Activated CD4-positive, alpha-beta T cell treated with anti-CD3 and anti-CD28 coated beads for 24 hours (primary cell): ENCODE data around the gene CELF1.

Source experiments
- DNase-seq, 2 donors: peaks; one replicate each; pipeline ENCODE4 v3.0.0-alpha.2; 2020; ENCODE audit warnings: low read depth in 2 of 2

Gene CELF1

DNA sequence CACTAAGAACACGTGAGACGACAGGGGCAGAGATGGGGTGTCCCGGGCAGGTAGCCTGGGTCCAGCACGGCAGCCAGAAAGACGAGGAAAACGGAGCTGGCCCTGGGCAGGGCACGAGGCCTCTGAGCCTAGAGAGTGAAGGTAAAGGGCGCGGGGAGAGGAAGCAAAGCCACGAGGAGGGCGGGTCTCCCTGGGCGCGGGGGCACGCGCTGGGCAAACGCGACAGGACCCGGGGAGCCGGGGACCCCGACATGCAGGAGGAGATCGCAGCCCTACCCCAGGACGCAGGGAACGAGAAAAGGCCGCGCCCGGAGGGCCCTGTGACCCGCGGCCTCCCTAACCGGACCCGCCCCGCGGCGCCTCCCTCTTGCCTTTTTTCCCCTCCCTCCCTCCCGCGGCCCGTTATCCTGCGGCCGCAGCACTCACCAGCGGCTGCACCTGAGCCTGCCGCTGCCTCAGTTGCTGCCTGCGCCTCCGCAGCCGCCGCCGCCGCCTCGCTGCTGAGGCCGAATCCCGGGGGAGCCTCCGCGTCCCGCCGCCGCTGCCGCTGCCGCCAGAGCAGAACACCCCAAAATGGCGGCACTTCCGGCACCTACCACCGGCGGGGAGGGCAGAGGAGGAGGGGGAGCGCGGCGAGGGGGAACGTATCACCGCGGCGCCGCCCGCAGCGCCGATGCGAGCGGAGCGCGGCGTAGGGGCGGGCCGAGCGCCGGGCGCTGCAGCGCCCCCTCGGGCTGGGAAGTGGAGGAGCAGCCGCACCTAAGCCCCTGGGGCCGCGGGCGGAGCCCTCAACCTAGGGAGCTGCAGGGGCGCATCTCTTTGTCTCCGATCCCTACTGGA, at the start of gene CELF1:
Gene CELF1, minus strand, starts transcription at position 567 of the 840 bp plus-strand sequence. CDS start 53,609 bp downstream, outside the sequence.
- peak; percentile 85 to 89 for DNase-seq

- no peak for DNase-seq
Measured at GRCh38 chr11:47599902-47600301, 47.0 kb upstream of the CELF1 start.

DNA sequence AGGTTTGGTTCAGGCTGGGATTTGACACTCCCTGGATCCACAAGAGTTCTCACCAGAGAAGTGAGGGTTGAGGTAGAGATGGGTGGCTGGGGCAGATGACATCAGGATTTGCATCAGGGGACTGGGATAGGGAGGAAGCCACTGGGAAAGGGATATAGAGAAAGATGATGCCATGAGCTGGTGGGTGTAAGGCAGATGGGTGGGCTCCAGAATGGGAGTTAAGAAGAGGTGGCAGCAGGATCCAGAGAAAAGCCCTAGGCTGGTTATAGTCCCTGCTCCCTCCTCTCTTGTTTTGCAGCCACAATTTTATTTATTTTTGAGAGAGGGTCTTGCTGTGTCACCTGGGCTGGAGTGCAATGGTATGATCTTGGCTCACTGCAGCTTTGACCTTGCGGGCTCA, 43.0 kb upstream of the CELF1 start:
- DNase-seq, result no peak

DNA sequence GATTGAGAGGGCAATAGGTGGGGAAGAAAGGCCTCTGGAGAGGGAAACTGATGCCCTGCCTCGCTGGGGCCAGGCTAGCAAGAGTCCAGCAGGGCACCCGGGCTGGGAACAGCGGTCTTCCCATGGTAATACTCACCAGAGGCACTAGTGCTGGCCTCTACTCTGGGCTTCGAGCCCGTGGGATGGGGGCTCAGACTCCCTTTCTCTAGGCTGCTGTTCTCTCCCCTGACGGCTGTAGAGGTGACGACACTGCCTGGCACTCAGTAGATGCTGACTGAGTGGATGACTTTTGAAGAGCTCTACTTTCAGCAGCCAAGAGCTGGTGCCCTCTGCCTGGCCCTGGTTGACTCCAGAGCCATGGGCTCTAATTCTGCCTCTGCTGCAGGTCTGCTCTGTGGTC, 42.1 kb upstream of the CELF1 start:
- DNase-seq, result no peak

DNA sequence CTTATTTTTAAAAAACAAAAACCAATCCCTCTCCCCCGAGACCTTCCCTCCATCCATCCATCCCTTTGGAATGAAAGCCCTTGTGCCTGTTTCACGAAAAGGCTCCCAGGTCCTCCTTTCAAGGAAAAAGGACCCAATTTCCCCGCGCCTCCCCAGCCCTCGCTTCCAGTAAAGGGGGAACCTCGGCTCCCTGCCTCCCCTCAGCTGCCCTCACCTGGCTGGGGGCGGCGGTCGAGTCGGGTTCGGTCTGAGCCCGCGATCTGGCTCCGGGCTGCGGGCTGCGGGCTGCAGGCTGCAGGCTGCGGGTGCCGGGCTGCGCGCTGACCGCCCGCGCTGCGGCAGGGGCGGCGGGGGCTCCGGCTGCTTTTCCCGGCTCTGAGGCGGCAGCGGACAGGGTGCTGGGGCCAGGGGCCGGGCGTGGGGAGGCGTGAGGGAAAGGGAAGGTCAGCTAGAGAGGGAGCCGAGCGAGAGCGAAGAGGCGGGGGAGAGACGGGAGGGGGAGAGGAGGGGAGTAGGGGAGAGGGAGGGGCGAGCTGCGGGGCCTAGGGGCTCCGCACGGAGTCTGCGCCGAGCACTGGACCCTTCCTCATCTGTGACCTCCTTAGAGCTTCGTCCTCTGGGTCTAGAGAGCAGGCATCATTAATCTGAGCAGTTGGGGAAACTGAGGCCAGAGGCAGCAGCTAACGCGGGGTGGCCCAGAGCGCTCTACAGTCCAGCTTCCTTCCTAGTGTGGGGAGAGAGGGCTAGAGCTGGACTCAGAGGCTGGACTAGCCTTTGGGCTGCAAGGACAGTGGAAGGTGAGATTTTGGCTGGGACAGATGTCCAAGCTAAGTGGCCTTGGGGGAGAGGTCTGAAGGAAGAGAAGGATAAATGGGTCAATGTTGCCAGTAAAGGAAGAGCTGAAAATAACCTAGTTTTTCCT, 41.3 kb upstream of the CELF1 start, which contains the start of gene C1QTNF4:
Gene C1QTNF4, minus strand, starts transcription at position 478 of the 922 bp plus-strand sequence. CDS start 3,601 bp downstream, outside the sequence.
- no peak for DNase-seq

DNA sequence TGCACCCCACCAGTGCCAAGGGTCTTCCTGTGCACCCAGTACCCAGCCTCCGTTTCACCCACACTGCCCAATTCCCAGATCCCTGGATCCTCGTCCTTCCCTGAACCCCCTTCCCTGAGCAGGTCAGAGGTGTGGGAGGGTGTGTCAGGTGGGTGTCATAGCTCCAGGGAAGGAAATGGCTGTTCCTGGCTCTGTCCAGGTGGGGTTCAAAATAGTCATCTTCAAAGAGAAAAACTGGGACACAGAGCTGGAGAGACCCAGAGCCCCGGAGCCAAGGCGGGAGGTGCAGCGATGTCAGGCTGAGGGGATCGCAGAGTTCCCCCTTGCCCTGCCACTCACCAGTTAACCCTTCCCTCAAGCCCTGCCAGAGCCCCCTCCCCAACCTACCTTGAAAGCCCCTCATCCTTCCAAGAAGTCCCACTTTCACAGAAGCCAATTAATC, 40.6 kb upstream of the CELF1 start:
- no peak for DNase-seq

DNA sequence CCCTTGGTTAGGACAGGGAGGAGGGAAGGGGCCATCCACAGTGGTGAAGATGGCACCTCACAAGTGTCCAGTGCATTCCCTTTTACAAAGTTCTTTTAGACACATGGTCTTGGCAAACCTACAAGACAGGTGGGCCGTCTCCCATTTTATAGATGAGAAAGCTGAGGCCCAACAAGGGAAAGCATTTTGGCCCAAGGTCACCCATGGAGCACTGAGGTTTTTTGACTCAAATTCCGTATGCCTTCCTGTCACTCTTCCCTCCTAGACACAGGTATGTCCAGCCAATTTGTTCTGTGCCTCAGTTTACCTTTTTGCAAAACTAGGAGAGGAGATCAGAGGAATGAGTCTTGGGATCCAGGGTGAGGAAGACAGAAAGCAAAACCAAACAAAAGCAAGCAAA, 40.0 kb upstream of the CELF1 start:
- no peak for DNase-seq

DNA sequence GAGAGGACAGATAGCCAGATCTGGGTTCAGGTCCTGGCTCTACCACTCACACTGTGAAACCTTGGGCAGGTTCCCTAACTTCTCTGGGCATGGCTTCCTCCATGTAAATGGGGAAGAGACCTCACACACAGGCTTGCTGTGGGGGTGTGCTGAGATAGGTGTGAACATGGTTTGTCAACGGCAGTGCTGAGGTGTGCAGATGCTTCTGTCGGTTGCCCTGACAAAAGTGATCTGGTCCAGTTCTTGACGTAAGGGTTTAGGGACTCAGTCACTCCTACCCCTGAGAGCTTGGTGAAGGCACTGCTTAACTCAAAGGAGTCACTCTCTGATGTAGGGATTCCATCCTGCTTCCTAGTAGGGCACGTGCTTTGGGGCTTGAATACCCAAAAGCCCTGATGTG, 39.3 kb upstream of the CELF1 start:
- DNase-seq, result no peak

- no peak for DNase-seq
Measured at GRCh38 chr11:47591764-47592163, 38.8 kb upstream of the CELF1 start.

GRCh38 chr11:47589977-47590861, 37.3 kb upstream of the CELF1 start:
- no peak for DNase-seq

DNA sequence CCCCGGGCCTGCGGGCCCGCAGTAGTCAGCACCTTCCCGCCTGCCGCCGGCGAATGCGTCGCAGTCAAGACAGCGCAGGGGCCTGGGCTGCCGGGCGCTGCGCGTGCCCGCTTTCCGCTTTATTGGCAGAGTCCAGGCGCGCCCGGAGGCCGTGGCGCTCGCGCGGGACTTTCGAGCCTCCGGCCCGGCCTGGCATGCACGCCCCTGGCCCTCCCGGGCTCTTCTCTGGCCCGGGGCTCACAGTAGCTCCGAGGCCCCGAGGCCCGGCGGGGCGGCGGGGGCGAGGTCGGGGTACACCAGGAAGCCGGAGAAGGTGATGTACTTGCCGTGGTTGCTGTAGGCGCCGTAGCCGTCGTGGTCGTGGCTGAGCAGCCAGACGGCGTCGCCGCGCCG, 36.6 kb upstream of the CELF1 start:
- DNase-seq, result no peak

- no peak for DNase-seq
Measured at GRCh38 chr11:47589118-47589517, 36.2 kb upstream of the CELF1 start.

DNA sequence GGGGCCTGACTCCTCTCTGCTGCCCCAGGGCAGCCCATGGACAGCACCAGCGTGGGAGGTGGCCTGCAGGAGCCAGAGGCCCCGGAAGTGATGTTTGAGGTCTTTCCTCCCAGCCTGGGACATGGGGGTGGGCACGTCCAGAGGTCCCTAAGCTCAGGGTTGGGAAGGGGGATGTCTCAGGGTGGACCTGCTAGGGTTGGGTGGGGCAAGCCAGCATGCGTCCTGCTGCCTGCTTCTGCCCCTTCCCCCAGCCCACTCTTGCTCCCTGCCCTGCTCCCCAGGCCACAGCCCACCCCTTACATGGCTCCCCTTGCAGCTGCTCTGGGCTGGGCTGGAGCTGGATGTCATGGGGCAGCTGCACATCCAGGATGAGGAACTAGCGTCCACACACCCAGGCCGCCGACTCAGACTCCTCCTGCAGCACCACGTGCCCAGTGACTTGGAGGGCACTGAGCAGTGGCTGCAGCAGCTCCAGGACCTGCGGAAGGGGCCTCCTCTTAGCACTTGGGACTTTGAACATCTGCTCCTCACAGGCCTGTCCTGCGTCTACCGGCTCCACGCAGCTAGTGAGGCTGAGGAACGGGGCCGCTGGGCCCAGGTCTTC, 34.9 kb upstream of the CELF1 start:
- DNase-seq, result no peak

DNA sequence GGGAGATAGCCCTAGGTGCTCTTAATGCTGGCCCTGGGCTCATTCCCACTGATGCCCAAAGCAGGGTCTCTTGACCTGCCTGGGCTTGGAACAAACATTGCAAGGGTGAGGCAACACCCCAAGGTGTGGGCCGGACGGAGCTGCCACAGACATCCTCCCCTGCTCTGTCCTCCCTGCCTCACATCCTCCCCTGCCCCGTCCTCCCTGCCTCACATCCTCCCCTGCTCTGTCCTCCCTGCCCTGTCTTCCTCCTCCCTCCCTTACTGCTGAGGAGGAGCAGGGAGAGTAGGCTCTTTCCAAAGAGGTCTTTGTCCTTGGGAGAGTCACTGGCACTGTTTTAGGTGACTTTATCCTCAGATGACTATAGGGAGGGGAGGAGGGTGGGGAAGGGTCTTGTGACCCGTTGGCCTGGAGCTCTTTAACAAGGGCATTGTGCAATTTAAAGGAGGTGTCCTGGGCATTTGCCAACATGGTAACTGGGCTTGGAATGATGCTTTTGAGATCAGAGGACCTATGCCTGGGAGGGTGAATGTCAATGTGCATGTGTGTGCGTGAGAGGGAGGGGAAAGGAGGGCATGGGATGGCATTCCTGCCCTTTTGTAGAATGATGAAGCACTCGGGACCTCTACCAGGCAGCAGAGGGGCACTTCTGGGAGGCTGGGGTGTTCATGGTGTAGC, 34.2 kb upstream of the CELF1 start:
- no peak for DNase-seq

GRCh38 chr11:47586098-47586855, 33.3 kb upstream of the CELF1 start, which contains the start of gene FAM180B:
TSS of gene FAM180B (plus strand) at chr11:47586678. CDS start at chr11:47586769, 91 bp downstream.
- no peak for DNase-seq

- DNase-seq, result no peak
Measured at GRCh38 chr11:47583844-47584243, 30.9 kb upstream of the CELF1 start.

GRCh38 chr11:47578524-47579494, 25.9 kb upstream of the CELF1 start, which contains the start of the genes KBTBD4 and NDUFS3:
TSS of gene KBTBD4 (minus strand) at chr11:47578970. CDS start at chr11:47578951, 19 bp downstream.
TSS of gene NDUFS3 (plus strand) at chr11:47579074. CDS start at chr11:47579092, 18 bp downstream.
- DNase-seq, result peak; percentile 81 to 82

GRCh38 chr11:47577460-47578041, 24.6 kb upstream of the CELF1 start:
- DNase-seq, result no peak
